ENCODE data around the gene NOVA1.

DNA sequence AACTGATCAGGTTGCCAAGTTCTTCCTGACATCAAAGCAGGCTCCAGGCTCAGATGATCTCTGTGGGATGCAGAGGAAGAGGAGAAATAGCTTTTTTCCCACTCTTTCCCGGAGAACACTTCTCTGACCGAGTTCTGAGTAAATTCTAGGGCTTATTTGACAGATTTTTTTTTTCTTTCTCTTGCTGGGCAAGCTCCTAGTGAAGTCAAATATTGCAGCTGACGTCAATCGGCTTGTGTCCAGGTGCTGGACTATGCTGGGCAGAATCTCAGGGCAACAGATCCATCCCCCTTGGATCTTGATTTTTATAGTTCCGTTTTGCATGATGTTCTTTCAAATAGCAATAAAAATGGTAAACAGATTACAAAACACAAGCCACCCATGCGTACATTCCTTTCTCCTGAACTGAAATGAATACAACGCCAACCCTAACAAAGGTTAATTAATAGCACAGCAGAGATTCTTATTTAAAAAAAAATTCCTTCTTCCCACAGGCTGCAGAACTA is 182.2 kb downstream of the NOVA1 start:
- TF ChIP-seq, protein P1, sequence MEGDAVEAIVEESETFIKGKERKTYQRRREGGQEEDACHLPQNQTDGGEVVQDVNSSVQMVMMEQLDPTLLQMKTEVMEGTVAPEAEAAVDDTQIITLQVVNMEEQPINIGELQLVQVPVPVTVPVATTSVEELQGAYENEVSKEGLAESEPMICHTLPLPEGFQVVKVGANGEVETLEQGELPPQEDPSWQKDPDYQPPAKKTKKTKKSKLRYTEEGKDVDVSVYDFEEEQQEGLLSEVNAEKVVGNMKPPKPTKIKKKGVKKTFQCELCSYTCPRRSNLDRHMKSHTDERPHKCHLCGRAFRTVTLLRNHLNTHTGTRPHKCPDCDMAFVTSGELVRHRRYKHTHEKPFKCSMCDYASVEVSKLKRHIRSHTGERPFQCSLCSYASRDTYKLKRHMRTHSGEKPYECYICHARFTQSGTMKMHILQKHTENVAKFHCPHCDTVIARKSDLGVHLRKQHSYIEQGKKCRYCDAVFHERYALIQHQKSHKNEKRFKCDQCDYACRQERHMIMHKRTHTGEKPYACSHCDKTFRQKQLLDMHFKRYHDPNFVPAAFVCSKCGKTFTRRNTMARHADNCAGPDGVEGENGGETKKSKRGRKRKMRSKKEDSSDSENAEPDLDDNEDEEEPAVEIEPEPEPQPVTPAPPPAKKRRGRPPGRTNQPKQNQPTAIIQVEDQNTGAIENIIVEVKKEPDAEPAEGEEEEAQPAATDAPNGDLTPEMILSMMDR (IDR thresholded peaks at IDR 0.05; ENCODE audit: low read depth, low read length, poor library complexity, severe bottlenecking): no peak
- TF ChIP-seq EZH2phosphoT487 (IDR thresholded peaks at IDR 0.05; ENCODE audit: borderline replicate concordance, low read length): no peak
